ENCODE results near the gene FAM72B. TPM values are rescaled to one million over a fixed set of nuclear protein-coding genes. Genes with fewer than 3 reads are reported as not detected.
"Not testable (repeated sequence)": the region's sequence is repeated elsewhere in the genome, so short reads cannot be mapped to it uniquely, and the experiment has no call there.

FAM72B gene
- total and polyA plus RNA-seq, 2 donors (not counting 1 experiment from before 2014, with no cell fraction given), result 1.0 to 2.3 TPM

DNA sequence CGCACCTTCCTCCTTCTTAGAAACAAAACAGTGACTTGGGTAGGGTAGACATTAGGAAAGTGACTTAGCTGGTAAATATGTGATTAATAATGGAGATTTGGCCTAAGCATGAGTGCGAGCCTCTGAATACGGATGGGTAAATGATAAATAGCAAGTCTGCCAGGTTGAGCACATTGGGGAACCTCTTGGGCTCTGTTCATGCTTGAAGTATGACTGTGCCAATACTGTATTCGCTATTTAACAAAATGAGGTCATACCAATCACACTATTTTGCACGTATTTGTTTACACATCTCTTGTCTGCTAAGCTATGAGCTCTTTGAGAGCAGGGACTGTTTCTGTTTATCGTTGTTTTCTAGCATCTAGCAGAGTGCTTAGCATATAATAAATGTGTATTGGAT is 24.2 kb upstream of the FAM72B start:
- H3K27ac ChIP-seq (ENCODE audit: insufficient read depth, low read length); H3K79me2 ChIP-seq (ENCODE audit: control insufficient read depth, insufficient read depth, low read length); H3K4me2 ChIP-seq (ENCODE audit: extremely low read depth, insufficient read depth, low read length); H4K20me1 ChIP-seq (ENCODE audit: control insufficient read depth, extremely low read depth, insufficient read depth, low read length); H3K4me1 ChIP-seq (ENCODE audit: control insufficient read depth, extremely low read depth, insufficient read depth, low read length); H3K36me3 ChIP-seq (ENCODE audit: control insufficient read depth, insufficient read depth, low read length); H3K27me3 ChIP-seq (ENCODE audit: control insufficient read depth, insufficient read depth, low read length); H3K9ac ChIP-seq (ENCODE audit: insufficient read depth, low read length); H2AFZ ChIP-seq (ENCODE audit: low read length); H3K4me3 ChIP-seq (replicated peaks in 1 of 4; ENCODE audit: control extremely low read depth in 1 of 4, insufficient read depth in 1 of 4, low read depth in 3 of 4, low read length in 4 of 4); H3K9me3 ChIP-seq (ENCODE audit: control insufficient read depth, insufficient read depth, low read depth, low read length): not testable (repeated sequence)
- DNase-seq (ENCODE audit: low read depth in 2 of 2), result peak in 1 of 2 donors; percentile 31

DNA sequence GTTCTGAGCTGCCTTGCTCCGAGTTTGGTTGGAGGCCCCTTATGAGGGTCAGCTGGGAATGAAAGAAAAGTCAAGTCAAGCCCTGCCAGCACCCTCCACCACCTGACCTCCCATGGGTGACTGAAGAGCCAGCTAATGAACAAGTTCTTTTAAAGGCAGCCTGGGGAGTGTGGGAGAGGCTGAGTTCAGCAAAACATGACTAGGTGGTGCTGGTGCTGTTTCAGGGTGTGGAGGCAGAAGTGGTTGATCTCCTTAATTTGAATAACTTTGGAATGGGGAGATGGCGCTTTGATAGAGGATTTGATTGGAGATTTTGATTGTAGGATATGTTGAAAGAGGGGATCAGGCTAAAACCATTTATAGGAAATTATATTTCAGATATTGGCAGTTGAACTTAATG is 23.2 kb upstream of the FAM72B start:
- not testable (repeated sequence) for H4K20me1 ChIP-seq (ENCODE audit: control insufficient read depth, extremely low read depth, insufficient read depth, low read length); H2AFZ ChIP-seq (ENCODE audit: low read length); H3K27ac ChIP-seq (ENCODE audit: insufficient read depth, low read length); H3K36me3 ChIP-seq (ENCODE audit: control insufficient read depth, insufficient read depth, low read length); H3K27me3 ChIP-seq (ENCODE audit: control insufficient read depth, insufficient read depth, low read length); H3K79me2 ChIP-seq (ENCODE audit: control insufficient read depth, insufficient read depth, low read length); H3K4me2 ChIP-seq (ENCODE audit: extremely low read depth, insufficient read depth, low read length); H3K9ac ChIP-seq (ENCODE audit: insufficient read depth, low read length); DNase-seq (ENCODE audit: low read depth in 2 of 2); H3K4me1 ChIP-seq (ENCODE audit: control insufficient read depth, extremely low read depth, insufficient read depth, low read length); H3K9me3 ChIP-seq (ENCODE audit: control insufficient read depth, insufficient read depth, low read depth, low read length); H3K4me3 ChIP-seq (replicated peaks in 1 of 4; ENCODE audit: control extremely low read depth in 1 of 4, insufficient read depth in 1 of 4, low read depth in 3 of 4, low read length in 4 of 4)

- H3K4me1 ChIP-seq (ENCODE audit: control insufficient read depth, extremely low read depth, insufficient read depth, low read length); H2AFZ ChIP-seq (ENCODE audit: low read length); H3K9ac ChIP-seq (ENCODE audit: insufficient read depth, low read length); H4K20me1 ChIP-seq (ENCODE audit: control insufficient read depth, extremely low read depth, insufficient read depth, low read length); H3K9me3 ChIP-seq (ENCODE audit: control insufficient read depth, insufficient read depth, low read depth, low read length); H3K36me3 ChIP-seq (ENCODE audit: control insufficient read depth, insufficient read depth, low read length); H3K4me2 ChIP-seq (ENCODE audit: extremely low read depth, insufficient read depth, low read length); H3K27ac ChIP-seq (ENCODE audit: insufficient read depth, low read length); H3K27me3 ChIP-seq (ENCODE audit: control insufficient read depth, insufficient read depth, low read length); H3K79me2 ChIP-seq (ENCODE audit: control insufficient read depth, insufficient read depth, low read length); H3K4me3 ChIP-seq (replicated peaks in 1 of 4; ENCODE audit: control extremely low read depth in 1 of 4, insufficient read depth in 1 of 4, low read depth in 3 of 4, low read length in 4 of 4): not testable (repeated sequence)
- DNase-seq (ENCODE audit: low read depth in 2 of 2), result peak in 1 of 2 donors; percentile 54
Observed at GRCh38 chr1:121205786-121206711, 21.9 kb upstream of the FAM72B start.

GRCh38 chr1:121202986-121203385 is 18.8 kb upstream of the FAM72B start:
- not testable (repeated sequence) for H4K20me1 ChIP-seq (ENCODE audit: control insufficient read depth, extremely low read depth, insufficient read depth, low read length); H3K27me3 ChIP-seq (ENCODE audit: control insufficient read depth, insufficient read depth, low read length); H3K4me3 ChIP-seq (replicated peaks in 1 of 4; ENCODE audit: control extremely low read depth in 1 of 4, insufficient read depth in 1 of 4, low read depth in 3 of 4, low read length in 4 of 4); H3K79me2 ChIP-seq (ENCODE audit: control insufficient read depth, insufficient read depth, low read length); H3K36me3 ChIP-seq (ENCODE audit: control insufficient read depth, insufficient read depth, low read length); H3K4me2 ChIP-seq (ENCODE audit: extremely low read depth, insufficient read depth, low read length); H3K4me1 ChIP-seq (ENCODE audit: control insufficient read depth, extremely low read depth, insufficient read depth, low read length); H2AFZ ChIP-seq (ENCODE audit: low read length); H3K9ac ChIP-seq (ENCODE audit: insufficient read depth, low read length); H3K9me3 ChIP-seq (ENCODE audit: control insufficient read depth, insufficient read depth, low read depth, low read length); H3K27ac ChIP-seq (ENCODE audit: insufficient read depth, low read length)
- DNase-seq (ENCODE audit: low read depth in 2 of 2), result peak in 1 of 2 donors; percentile 5

- not testable (repeated sequence) for H3K4me3 ChIP-seq (replicated peaks in 1 of 4; ENCODE audit: control extremely low read depth in 1 of 4, insufficient read depth in 1 of 4, low read depth in 3 of 4, low read length in 4 of 4); H3K9ac ChIP-seq (ENCODE audit: insufficient read depth, low read length); H3K9me3 ChIP-seq (ENCODE audit: control insufficient read depth, insufficient read depth, low read depth, low read length); H3K4me1 ChIP-seq (ENCODE audit: control insufficient read depth, extremely low read depth, insufficient read depth, low read length); H3K36me3 ChIP-seq (ENCODE audit: control insufficient read depth, insufficient read depth, low read length); H4K20me1 ChIP-seq (ENCODE audit: control insufficient read depth, extremely low read depth, insufficient read depth, low read length); H3K27me3 ChIP-seq (ENCODE audit: control insufficient read depth, insufficient read depth, low read length); H3K27ac ChIP-seq (ENCODE audit: insufficient read depth, low read length); H3K79me2 ChIP-seq (ENCODE audit: control insufficient read depth, insufficient read depth, low read length); H2AFZ ChIP-seq (ENCODE audit: low read length)
- peak; percentile 31 to 82 for DNase-seq (ENCODE audit: low read depth in 2 of 2)
- peak overlapping the region; percentile 8 for H3K4me2 ChIP-seq (ENCODE audit: extremely low read depth, insufficient read depth, low read length)
Observed at GRCh38 chr1:121200985-121201981, 17.1 kb upstream of the FAM72B start.

DNA sequence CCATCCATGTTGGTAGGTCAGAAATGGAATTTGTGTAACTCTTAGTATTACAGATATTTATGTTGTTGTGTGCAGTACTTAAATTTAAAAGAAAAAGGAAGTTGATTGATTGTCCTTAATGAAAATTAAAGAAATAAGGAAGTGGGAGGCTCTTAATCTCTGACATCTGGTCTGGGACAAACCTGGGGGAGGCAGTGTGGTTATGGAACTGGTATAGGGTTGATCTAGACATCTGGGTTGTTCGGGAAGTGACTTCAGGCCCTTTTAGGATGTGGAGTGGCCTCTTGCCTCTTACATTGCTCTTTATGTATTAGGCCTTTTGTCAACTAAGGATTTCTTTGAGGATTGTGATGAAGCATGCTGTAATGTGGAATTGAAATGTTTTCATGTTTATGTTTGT is 16.1 kb upstream of the FAM72B start:
- not testable (repeated sequence) for H3K4me1 ChIP-seq (ENCODE audit: control insufficient read depth, extremely low read depth, insufficient read depth, low read length); H3K79me2 ChIP-seq (ENCODE audit: control insufficient read depth, insufficient read depth, low read length); H3K9ac ChIP-seq (ENCODE audit: insufficient read depth, low read length); H3K4me2 ChIP-seq (ENCODE audit: extremely low read depth, insufficient read depth, low read length); H2AFZ ChIP-seq (ENCODE audit: low read length); H3K27me3 ChIP-seq (ENCODE audit: control insufficient read depth, insufficient read depth, low read length); H3K9me3 ChIP-seq (ENCODE audit: control insufficient read depth, insufficient read depth, low read depth, low read length); H3K36me3 ChIP-seq (ENCODE audit: control insufficient read depth, insufficient read depth, low read length); H4K20me1 ChIP-seq (ENCODE audit: control insufficient read depth, extremely low read depth, insufficient read depth, low read length); H3K27ac ChIP-seq (ENCODE audit: insufficient read depth, low read length); DNase-seq (ENCODE audit: low read depth in 2 of 2); H3K4me3 ChIP-seq (replicated peaks in 1 of 4; ENCODE audit: control extremely low read depth in 1 of 4, insufficient read depth in 1 of 4, low read depth in 3 of 4, low read length in 4 of 4)

Measured in fibroblast of lung (primary cell).